ENCODE results near the gene STX11.
"Not testable (repeated sequence)": the region's sequence is repeated elsewhere in the genome, so short reads cannot be mapped to it uniquely, and the experiment has no call there.

STX11 gene

DNA sequence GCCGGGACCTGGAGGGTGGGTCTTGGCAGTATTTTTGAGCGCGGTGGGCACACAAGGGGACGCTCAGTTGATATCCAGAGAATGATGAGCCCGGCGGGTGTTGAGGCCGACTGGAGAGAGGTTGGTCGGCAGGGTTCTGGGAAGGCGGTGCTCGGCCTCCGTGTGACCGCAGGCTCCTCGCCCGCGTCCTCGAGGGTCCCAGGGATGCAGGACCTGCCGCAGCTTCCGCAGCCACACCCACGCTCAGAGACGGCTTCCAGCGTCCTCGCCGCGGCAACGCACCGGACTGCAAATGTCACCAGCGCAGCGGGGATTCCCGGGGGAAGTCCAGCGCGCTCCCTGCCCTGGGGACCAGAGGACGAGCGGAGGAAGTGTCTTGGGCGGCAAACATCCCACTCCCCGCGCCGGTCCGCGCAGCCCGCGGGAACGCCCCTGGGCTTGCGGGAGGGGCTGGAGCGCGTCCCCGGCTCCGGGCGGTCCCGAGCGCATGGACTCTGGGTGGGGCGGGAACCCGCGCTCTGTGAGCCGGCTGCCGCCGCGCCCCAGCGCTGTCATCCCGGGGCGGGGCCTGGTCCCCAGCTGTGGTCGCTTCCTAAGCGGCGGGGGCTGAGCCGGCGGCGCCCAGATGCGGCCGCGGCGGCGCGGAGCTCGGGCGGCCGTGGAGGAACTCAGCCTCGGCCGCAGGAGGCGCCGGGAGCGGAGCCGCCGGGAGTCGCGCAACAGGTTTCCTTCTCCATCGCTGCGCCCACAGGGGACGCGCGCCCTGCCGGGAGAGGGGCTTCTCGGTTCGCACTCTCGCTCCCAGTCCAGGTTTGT is at the start of gene STX11:
TSS of gene STX11 (plus strand) at position 624 of the 816 bp plus-strand sequence. CDS start 36,111 bp downstream, outside the sequence.
- DNase-seq (ENCODE audit: low read depth in 2 of 2, low spot score in 1 of 2): peak; percentile 37 to 38

DNA sequence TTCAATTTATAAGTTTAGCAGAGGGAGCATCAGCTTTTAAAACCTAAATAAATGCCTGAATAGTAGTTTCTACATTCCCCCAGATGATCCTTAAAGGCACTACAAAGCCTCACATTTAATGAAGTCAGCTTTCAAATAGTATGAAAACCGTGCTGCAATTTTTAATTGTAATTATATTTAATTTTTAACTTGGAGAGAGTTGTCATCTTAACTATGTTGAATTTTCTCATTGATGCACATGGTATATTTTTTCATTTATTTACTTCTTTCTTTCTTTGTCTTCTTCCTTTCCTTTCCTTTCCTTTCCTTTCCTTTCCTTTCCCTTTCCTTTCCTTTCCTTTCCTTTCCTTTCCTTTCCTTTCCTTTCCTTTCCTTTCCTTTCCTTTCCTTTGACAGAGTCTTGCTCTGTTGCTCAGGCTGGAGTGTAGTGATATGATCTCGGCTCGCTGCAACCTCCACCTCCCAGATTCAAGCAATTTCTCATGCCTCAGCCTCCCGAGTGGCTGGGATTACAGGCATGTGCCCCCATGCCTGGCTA is 47.2 kb upstream of the STX11 start:
- DNase-seq (ENCODE audit: low read depth in 2 of 2, low spot score in 1 of 2): no peak

DNA sequence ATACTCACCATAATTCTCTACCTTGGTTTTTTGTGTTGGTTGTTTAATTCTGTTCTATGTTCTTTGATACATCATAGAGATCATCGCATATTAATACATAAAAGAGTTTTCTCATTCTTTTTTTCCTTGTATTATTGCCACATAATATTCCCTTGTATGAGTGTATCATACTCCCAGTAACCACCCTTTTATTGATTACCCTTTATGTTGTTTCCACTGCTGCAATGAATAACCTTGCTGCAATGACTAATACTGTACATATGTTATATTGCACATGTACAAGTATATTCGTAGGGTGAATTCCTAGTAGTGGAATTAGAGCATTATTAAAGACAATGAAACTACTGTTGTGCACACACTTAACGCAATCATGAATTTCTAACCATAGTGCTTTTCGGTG is 45.8 kb upstream of the STX11 start:
- no peak for DNase-seq (ENCODE audit: low read depth in 2 of 2, low spot score in 1 of 2)

DNA sequence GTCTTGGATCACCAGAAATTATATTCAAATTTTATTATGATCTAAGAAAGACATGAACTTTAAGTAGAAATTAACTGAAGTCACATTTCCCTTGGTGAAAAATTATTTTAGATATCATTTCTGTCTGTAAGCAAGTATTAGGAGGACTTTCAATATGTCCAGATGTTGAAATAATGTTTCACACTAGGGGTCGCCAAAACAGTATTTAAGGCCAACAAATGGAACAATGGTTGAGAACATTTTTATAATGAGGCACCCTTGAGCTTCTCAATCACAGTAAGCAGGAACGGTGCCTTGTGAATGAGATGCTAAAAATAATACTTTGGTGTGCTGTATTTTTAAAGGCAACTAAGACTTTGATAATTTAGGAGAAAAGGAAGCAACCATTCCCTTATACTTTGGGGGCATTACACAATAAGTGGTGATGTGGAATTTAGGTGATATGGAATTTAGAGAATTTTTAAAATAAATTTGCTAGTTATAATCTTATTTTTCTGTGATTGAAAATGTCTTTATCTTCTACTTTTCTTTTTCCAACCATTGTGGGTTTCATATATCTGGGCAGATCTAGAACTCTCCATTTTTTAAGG is 45.3 kb upstream of the STX11 start:
- DNase-seq (ENCODE audit: low read depth in 2 of 2, low spot score in 1 of 2): no peak

DNA sequence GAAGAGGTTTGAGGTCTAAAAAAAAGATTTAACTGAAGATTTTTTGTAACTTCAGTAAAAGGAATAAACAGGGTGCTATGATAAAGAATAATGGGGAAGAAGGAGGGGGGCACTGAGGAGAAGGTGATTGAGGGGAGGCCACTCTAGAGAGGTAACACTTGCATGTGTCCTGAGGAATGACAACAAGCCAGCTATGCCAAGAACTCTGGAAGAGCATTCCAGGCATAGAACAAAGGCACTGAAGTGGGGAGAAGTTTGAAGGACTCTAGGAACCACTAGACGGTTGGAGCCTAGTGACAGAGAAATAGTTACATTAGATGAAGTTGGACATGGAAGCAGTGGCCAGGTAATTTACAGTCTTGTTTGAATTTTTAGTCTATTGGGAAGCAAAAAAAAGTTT is 44.1 kb upstream of the STX11 start:
- no peak for DNase-seq (ENCODE audit: low read depth in 2 of 2, low spot score in 1 of 2)

DNA sequence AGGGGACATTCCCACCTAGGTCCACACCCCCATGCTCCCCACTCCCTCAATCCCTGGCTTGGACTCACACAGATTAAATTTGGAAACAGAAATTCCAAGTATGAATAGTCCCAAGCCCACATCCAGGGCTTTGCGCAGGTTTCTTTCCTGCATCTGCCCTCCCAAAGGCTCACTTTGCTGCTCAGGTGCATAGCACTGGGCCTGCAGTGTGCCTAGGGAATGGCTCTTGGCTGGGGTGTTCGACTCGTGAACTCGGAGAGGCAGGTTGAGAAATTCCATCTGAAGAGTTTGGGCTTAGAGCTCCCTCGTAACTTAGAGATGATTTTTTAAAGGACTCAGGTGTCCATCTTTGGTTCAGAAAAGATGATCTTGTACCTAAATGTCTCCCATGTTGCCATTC is 40.1 kb upstream of the STX11 start:
- DNase-seq (ENCODE audit: low read depth in 2 of 2, low spot score in 1 of 2): no peak

DNA sequence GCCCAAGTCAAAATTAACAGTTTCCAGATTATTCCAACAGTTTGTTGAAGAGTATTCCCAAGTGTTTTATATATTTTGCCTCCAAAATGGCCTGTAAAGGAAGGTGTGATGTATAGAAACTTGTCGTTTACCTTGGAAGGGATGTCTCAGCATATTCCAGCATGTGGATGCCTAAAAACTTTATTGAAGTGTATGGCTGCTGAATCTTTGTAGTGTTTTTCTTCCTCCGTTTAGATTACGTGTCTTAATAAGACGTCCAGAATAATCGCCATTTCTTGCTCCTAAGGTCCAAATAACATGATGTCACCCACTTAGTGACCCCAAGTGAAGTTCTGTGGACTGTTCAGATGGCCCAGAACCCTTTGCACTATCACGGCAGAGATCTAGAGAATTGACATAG is 37.0 kb upstream of the STX11 start:
- DNase-seq (ENCODE audit: low read depth in 2 of 2, low spot score in 1 of 2): no peak

DNA sequence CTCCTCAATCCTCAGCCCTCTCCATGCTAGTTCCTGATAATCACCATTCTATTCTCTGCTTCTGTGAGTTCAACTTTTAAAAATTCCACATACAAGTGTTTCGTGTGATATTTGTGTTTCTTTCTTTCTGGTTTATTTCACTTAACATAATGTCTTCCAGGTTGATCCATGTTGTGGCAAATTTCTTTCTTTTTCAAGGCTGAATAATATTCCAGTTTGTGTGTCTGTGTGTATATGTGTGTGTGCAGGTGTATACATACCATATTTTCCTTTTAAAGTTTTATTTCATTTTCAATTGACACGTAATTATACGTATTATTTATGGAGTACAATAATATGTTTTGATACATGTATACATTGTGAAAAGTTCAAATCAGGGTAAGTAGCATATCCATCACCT is 35.1 kb upstream of the STX11 start:
- DNase-seq (ENCODE audit: low read depth in 2 of 2, low spot score in 1 of 2): no peak

DNA sequence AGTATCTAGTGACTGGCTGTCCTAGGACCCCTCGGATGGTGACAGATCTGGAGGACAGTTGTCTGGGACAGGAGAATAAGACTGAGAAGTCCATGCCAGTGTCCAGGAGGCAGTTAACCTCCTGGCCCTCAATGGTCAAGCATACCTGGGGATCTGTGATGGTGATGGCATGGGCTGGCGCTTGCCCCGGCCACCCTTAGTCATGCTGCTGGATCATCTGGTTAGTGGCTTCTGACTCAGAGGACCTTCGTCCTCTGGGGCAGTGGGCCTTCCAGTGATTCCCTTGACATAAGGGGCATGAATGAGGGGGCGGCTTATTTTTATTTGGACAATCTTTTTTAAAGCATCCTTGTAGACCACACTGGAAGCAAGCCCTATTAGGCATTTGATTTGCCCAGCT is 30.9 kb upstream of the STX11 start:
- DNase-seq (ENCODE audit: low read depth in 2 of 2, low spot score in 1 of 2): no peak

DNA sequence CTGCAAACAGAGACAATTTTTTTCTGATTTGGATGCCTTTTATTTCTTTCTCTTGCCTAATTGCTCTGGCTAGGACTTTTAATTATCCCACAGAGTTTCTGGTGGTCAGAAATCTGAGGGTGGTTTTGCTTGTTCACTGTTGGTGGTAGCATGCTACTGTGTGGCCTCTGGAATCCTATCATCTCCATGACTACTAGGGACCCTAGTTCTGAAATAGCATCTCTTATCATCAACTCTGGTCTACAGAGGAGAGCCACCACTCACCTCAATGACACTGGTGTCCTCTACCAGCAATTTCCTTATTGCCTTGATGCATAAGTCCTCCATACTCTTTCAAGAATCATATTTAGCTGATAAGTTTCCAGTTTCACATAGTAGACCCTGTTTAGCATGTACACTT is 27.5 kb upstream of the STX11 start:
- DNase-seq (ENCODE audit: low read depth in 2 of 2, low spot score in 1 of 2): no peak

DNA sequence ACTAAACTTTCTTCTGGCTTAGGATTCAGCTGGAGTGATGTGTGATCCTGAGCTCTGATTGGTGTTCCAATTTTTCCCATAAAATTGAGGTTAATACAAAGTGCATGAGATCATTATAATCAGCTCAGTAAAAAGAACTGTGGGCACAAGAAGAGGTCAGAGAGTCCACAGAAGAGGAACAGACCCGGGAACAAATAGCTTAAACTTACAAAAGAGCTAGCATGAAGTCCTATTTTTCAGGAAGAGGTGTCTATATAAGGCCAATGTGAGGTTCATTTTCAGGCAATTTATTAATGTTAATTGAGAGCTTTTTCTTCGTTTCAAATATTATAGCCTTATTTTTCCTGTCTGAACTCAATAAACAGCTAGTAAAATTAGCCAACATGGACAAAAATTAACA is 26.9 kb upstream of the STX11 start:
- no peak for DNase-seq (ENCODE audit: low read depth in 2 of 2, low spot score in 1 of 2)

DNA sequence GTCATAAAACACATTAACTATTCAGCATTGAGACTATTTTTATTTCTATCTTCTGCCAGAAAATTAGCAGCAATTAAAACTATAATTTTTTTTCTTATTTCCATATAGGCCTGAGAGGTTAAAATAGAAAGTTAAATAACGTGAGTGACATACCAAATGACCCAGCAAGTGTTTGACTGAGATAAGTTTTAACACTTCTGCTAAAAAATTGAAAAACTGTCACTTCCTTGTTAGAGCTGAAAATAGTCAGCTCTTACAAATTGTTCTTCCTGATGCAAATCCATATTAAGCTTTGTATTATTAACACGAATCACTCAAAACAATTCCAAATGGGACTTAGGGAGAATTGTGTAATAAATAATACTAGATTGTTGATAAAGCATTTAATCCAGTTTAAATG is 26.5 kb upstream of the STX11 start:
- no peak for DNase-seq (ENCODE audit: low read depth in 2 of 2, low spot score in 1 of 2)

DNA sequence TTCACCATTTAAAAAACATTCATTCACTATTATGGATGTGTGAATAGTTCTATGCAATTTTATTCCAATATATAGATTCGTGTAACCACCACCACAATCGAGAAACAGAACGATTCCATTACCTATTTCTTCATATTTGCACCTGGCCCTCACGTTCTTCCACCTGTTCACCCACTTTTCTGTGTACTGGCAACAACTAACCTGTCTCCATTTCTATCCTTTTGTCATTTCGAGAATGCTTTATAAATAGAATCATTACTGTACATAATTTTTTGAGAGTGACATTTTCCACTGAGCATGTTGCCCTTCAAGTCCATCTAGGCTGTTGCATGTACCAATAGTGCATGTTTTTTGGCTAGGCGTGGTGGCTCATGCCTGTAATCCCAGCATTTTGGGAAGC is 23.2 kb upstream of the STX11 start:
- DNase-seq (ENCODE audit: low read depth in 2 of 2, low spot score in 1 of 2): no peak

DNA sequence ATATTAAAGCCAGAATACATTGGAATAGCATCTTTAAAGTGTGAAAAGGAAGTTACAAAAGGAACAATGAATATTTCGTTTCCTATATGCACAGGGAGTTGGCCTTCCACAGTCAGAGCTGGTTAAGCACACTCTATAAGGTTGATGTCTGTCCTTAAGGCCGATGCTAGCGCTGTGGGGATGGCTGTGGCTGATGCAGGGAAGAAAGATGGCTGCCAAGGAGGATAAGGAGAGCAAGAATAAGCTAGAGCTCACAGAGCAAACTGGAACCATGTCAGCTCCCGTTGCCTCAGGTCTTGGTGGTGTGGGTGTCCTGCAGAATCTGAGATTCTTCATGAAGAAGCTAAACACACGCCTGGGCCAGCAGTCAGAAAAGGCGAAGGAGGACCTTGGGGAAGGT is 20.8 kb upstream of the STX11 start:
- DNase-seq (ENCODE audit: low read depth in 2 of 2, low spot score in 1 of 2): no peak

DNA sequence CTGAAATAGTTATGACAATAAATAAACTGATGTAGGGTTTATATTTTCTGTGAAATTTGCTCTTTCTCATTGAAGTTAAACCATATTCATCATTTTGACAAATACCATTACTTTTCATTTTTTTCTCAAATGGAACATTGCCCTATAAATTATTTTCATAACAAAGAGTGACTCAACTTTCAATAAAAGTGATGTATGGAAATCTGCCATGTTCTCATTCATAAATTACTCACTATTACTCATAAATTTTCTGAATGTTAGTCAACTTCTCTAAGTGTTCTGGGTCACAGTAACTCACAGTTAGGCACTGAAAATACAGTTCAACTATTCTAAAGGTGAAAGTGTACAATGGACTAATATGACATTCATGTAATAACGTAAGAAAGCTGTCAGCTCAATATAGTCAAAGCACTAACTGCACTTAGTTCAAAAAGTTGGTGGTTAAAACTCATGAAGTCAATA is 19.0 kb upstream of the STX11 start:
- no peak for DNase-seq (ENCODE audit: low read depth in 2 of 2, low spot score in 1 of 2)

DNA sequence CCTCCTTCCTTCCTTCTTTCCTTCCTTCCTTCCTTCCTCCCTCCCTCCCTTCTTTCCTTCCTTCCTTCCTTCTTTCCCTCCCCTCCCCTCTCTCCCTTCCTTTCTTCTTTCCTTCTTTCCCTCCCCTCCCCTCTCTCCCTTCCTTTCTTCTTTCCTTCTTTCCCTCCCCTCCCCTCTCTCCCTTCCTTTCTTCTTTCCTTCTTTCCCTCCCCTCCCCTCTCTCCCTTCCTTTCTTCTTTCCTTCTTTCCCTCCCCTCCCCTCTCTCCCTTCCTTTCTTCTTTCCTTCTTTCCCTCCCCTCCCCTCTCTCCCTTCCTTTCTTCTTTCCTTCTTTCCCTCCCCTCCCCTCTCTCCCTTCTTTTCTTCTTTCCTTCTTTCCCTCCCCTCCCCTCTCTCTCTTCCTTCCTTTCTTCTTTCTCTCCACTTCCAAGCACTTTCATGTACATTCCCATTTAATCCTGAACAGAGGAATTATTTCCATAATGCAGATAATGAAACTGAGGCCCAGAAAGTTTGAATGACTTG is 18.1 kb upstream of the STX11 start:
- not testable (repeated sequence) for DNase-seq (ENCODE audit: low read depth in 2 of 2, low spot score in 1 of 2)

DNA sequence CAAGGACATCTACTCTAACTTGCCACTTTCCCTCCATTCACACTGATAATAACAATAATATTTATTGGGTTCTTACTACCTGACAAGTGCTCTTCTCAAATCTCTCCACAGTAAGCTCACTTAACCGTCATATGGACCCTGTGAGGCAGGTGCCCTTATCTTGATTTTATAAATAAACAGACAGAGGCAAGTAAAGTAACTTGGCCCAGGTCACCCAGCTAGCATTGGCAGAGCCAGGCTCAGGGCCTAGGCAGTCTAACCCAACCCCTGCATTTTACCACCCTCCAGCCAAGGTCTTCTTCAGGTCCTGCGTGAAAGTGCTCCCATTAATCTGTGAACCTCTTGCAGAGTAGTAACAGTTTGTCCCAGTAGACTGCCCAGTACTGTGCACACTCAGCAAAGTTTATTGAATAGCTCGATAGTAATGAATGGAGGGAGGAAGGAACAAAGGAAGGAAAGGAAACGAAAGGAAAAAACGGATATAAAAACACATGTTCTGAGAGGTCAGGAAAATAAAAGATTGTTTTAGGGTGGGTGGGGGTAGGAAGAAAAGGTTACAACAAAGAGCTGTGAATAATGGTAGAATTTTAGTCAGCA is 17.0 kb upstream of the STX11 start:
- no peak for DNase-seq (ENCODE audit: low read depth in 2 of 2, low spot score in 1 of 2)

DNA sequence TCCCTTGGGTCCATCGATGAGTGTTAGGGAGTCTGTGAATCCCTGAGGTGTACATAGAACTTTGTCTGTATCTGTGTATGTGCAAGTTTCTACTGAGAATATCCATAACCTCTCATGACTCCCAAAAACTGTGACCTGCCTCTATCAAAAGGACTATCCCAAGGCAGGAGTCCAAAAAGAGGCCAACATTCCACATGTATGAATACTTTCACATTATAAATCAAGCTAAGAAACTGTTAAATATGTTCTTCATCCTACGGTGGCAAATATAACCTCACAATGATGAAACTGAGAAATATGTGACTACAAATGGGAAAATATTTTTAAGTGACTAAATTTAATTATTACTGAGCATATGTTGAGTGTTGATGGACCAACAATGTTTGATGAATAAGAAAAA is 16.1 kb upstream of the STX11 start:
- DNase-seq (ENCODE audit: low read depth in 2 of 2, low spot score in 1 of 2): no peak

DNA sequence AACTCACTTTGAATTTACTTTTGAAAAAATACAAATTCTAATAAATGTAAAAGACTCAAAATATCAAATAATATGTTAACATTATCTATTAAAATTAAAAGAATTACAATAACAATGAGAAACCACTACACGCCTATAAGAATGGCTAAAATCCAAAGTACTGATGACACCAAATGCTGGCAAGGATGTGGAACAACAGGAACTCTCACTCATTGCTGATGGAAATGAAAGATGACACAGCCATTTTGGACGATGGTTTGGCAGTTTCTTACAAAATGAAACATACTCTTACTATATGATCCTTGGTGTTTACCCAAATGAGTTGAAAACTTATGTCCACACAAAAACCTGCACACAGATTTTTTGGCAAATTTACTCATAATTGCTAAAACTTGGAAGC is 15.6 kb upstream of the STX11 start:
- DNase-seq (ENCODE audit: low read depth in 2 of 2, low spot score in 1 of 2): no peak

DNA sequence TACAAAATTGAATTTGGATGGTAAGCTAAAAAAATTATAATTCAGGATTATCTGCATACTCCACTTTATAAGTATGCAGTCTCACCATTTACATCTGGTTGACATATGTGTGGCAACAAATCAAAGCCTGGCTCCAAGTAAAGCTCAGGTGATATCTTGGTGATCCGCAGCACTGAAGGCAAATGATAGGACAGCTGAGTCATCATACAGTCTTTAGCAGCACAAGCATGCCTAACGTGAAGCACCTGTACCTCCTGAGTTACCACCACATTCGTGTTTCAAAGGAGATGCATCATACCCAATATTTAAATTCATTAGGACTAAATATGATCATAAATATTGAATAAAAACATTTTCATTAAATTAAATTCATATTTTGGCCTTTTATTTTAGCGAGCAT is 11.8 kb upstream of the STX11 start:
- DNase-seq (ENCODE audit: low read depth in 2 of 2, low spot score in 1 of 2): no peak

DNA sequence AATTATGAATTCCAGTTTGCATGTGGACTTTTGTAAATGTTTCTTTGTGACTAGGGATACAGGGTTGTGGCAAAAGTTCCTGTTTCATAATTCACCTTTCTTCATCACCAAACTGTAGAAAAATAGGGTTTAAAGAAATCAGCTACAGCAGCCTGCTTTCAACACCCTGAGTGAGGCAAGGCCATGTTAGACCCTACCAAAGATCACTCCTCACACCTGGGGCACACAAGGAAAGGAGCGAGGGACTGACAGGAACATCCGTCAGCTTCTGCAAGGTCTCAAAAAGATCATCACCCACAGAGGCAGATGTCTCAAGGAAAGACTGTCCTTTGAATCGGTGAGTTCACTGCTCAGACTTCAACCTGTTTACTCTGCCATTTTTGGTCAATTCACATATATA is 10.5 kb upstream of the STX11 start:
- no peak for DNase-seq (ENCODE audit: low read depth in 2 of 2, low spot score in 1 of 2)

DNA sequence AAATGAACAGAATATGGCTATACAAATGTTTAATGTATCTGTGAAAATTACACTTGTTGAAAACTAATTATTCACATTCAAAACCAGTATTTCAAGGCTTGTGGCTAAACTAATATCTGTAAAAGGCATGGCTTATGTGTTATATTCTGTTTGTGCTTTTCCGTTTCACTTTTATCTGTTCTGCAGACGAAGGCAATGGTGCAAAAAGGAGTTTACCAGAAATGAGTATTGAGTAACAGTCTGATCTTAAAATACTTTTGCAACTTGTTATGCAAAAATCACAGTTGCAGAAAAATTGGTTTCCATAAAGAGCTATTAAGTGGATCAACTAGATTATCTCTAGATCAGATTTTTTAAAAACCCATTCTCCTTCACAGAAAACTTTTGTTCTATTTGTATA is 9.4 kb upstream of the STX11 start:
- DNase-seq (ENCODE audit: low read depth in 2 of 2, low spot score in 1 of 2): no peak

Data from stimulated activated CD8-positive, alpha-beta memory T cell treated with anti-CD3 and anti-CD28 coated beads, Interleukin-4, amount 100 ng/mL, for 1 hour (primary cell).